Embryonic facial prominence (tissue), 1 donor: ENCODE results near the gene RTN1.

Source experiments
- DNase-seq: peaks from one replicate; pipeline ENCODE4 v3.0.0-alpha.2; 2016; ENCODE audit errors: extremely low spot score

RTN1 gene

DNA sequence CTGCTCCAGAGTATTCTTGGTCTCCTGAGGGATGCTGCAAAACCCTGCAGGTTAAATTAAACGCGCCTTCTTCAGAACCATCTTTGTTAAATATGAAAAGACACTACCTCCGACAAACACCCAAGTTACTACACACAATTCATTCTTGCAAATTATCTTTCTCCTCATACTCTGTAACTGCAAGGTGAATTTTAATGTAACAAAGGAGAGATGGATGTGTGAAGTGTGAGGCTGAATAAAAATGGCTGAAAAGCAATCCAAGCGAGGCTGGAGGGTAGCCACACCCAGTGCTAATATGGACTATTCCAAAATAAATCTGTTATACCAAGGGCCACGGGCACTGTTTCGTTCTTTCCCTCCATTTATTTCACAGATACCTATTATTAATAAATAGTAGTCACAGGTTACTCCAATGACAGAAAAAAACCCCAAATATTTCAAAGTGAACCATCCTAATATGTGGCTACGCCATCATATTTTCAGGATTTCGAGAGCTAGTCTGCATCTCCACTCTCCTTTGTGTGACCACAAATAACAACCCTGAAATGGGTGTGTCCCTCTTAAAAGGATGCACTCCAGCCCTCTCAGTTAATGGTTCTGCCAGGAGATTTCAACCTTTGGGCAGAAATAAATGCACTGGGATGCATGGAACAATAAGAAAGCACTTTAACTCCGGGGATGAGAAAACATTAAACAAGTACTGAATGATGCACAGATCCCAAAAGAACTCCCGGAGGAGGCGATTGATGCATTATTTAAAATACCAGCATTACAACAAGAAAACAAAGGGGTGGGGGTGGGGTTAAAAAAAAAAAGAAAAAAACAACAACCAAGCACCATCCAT lies 240.9 kb downstream of the RTN1 start:
- DNase-seq, result no peak

- DNase-seq, result no peak
Observed at GRCh38 chr14:59627011-59627520, 243.5 kb downstream of the RTN1 start.

- DNase-seq, result no peak
Observed at GRCh38 chr14:59622631-59623030, 247.9 kb downstream of the RTN1 start.

GRCh38 chr14:59619061-59619460 lies 251.5 kb downstream of the RTN1 start:
- DNase-seq, result no peak

DNA sequence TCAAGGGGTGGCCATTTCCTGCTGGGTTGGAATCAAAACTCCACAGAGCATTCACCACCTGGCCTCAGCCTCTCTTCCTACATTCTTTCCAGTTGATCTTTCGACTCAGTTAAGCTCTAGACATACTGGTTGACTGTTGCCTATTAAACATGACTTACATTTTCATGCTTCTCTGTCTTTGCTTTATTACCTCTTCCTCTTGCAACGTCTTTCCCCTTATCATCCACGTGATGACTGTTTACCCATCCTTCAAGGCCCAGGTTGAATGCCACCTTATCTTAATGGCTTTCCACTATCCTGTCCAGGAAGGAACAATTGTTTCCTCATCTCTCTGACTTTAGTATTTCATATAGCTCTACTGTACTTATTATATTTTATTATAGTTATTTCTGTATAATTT lies 269.5 kb downstream of the RTN1 start:
- no peak for DNase-seq

DNA sequence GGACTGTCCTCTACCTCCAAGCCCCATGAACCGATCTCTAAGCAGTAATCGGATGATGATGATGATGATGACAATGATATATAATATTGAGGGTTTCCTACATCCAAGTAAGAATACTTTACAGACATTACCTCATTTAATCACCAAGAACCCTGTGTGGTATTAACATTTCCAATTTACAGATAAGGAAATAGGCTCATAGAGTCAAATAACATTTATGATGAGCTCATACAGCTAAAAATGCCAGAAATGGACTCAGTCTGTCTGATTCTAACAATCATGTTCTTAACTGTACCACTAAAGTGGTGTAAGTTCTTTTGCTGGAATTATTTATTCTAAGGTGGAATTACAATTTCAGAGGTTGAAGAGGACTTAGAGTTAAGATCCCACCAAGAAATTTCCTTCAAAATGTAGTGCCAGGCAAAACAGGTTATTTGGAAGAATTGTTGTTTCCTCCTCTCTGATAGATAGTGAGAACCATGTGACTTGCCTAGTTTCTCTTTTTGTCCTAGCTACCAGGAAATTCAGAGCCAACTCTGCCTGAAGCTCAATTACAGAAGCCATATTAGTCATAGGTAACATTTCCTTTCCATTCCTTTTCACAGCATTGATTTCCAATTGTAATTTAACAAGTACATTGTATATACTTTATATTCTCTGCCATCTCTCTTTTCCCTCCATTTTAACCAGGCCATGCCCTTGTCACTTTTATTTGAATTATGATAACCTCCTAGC lies 270.2 kb downstream of the RTN1 start:
- no peak for DNase-seq

DNA sequence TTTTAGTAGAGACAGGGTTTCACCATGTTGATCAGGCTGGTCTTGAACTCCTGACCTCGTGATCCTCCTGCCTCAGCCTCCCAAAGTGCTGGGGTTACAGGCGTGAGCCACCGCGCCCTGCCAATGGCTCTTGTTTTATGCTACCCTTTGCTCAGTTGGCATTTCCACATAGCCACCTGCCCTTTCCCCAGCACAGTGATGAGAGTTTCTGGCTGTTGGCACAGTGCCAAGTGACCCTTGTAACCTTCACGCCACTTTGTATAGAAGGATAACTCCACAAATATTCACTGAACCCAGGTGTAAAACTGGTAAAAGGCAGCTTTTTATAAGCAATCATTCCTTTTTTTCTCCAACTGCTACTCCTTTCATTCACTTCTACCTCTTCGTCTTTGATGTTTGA lies 275.5 kb downstream of the RTN1 start:
- DNase-seq, result no peak

DNA sequence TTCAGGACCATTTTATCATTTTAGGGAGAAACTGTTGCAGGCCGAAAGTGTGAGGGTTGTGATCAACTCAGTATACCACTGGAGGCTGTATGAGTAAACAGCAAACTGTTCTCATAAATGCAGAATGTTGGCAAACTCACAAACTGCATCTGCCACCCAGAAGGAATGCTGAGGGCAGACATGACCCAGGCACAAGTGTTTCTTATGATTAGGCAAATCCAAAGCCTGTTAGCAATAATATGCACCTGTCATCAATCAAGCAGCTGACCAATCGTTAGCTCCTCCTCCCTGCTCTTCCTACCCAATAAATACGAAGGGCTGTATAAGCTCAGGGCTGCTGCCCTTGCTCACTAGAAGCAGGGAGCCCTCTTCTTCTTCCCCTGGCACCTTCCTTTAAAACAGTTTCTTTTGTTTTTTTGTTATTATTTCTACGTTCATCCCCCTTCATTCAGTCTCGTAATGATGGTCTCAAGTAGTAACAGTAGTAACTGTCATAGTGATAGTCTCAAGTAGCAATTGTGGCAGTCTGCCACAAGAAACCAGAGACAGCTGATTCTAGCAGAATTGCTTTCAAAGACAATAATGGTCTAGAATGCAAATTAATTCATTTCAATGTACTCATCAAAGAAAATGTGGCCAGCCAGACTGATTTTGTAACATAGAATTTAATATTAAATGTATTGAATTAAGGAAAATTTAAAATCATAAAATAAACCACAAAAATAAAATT lies 278.8 kb downstream of the RTN1 start:
- no peak for DNase-seq

DNA sequence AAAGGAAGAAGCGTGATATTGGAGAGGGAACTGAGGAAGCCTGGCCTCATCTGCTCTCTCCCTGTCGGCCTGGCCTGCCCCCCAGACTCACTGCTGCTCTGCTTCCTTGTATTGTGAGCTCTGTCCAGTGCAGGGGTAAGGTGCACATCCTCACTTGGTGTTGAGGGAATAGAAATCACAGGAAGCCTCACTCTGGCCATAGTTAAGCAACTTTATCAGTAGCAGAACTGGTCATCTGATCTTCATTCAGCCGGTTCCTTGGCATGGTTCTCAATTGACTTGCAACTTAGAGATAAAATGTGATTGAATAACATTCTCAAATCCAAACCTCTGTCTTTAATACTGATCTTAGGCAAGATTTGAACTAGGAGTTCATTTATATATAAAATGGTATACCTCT lies 282.5 kb downstream of the RTN1 start:
- DNase-seq, result no peak

GRCh38 chr14:59585891-59586554 lies 284.6 kb downstream of the RTN1 start:
- DNase-seq, result no peak

- DNase-seq, result no peak
Observed at GRCh38 chr14:59583755-59584154, 286.8 kb downstream of the RTN1 start.

- DNase-seq, result no peak
Observed at GRCh38 chr14:59582845-59583509, 287.6 kb downstream of the RTN1 start.

DNA sequence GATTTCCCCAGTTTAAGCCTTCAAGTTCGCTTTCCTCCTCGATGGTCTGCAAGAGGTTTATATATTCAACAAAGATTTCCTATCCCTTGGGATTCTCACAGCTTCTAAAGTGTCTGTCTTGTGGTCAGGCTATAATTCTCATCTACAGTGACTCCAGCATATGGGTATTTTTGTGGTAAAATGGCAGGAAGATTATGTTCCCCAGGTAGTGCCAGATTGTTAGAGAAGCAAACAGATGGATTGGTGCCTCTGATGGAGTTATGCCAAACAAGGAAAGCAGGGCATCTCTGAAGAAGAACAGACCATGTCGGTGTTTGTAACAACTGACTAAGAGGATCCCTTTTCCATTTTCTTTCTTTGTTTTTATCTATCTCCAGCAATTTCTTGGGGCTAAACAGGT lies 288.4 kb downstream of the RTN1 start:
- no peak for DNase-seq

GRCh38 chr14:59580911-59581310 lies 289.7 kb downstream of the RTN1 start:
- no peak for DNase-seq

- peak; percentile 51 for DNase-seq
Observed at GRCh38 chr14:59576332-59577294, 294.0 kb downstream of the RTN1 start, which contains the start of gene CCDC175. CCDC175 (minus strand) TSS chr14:59576812; CDS start chr14:59576775, 37 bp downstream.

- DNase-seq, result no peak
Observed at GRCh38 chr14:59570122-59570521, 300.5 kb downstream of the RTN1 start.

DNA sequence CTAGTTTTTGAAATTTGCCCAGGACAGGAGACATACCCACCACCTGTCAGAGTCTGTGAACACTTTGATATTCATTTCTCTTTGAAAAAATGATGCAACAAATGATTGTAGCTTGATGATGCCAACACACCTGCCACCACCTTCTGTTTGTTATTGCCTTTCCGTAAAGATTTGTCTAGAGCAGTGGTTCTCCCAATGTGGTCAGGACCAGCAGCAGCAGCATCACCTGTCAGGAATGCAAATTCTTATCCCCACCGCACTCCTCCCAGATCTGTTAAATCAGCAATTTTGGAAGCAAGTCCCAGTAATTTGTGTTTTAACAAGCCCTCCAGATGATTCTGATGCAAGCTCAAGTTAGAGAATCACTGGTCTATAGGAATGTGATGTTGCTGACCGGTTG lies 303.9 kb downstream of the RTN1 start:
- DNase-seq, result no peak

GRCh38 chr14:59566296-59566695 lies 304.3 kb downstream of the RTN1 start:
- no peak for DNase-seq

DNA sequence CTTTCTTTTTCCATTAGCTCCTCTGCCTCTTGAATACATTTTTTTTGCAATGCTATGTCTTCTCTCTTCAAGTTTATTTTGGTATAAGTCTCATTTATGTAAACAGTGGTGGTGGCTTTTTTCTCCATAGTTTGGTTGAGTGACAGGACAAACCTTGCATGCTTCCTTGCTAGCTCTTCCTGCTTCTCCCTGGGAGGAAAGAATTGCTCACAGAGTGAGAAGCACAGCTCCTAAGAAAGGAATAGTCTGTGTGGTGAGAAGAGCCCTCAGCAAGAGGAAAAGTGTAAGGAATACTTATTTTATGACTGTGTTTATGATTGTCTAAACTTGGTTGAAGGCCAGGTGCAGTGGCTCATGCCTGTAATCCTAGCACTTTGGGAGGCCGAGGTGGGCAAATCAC lies 305.5 kb downstream of the RTN1 start:
- DNase-seq, result no peak

- no peak for DNase-seq
Observed at GRCh38 chr14:59564366-59564765, 306.2 kb downstream of the RTN1 start.
